OCI-LY7 (cell line): ENCODE data around the gene ADCK2. TPM values are rescaled to one million over a fixed set of nuclear protein-coding genes. Genes with fewer than 3 reads are reported as not detected.

Experiments used
- BruUV-seq: library from RNA; stranded (reverse); fragments of 400-500 nt; replicated peaks from 2 replicates; lab custom pipeline; 2021; lab: Mats Ljungman, UMichigan
- CTCF ChIA-PET: fragments of 300-600 bp; sonication (Branson Sonifier 250); formaldehyde crosslinking; loops from one replicate; lab custom pipeline; 2022; ENCODE audit warnings: antibody characterized with exemption; ENCODE audit not compliant: unreplicated experiment; lab: Charles Lee
- POLR2A ChIA-PET: fragments of 300-600 bp; sonication (Branson Sonifier 250); formaldehyde crosslinking; loops from one replicate; lab custom pipeline; 2022; ENCODE audit warnings: antibody characterized with exemption; lab: Charles Lee
- DNase-seq: peaks from one replicate; pipeline ENCODE4 v3.0.0-alpha.2; 2015; ENCODE audit warnings: low spot score
- H2AFZ ChIP-seq: fragments of 200-600 bp; sonication (generic), shearing (Covaris generic); 2 replicates; pipeline ENCODE4 v1.6.1; 2014; ENCODE audit warnings: mild to moderate bottlenecking, antibody characterized with exemption, low read length, moderate library complexity
- H3K27ac ChIP-seq: fragments of 200-600 bp; sonication (generic); 2 replicates; pipeline ENCODE4 v1.5.1; 2014; ENCODE audit warnings: mixed run types, low read depth, mild to moderate bottlenecking, moderate library complexity, low read length, inconsistent platforms; ENCODE audit not compliant: poor library complexity, severe bottlenecking
- H3K36me3 ChIP-seq: fragments of 200-600 bp; sonication (generic); 2 replicates; pipeline ENCODE4 v1.6.1; 2014; ENCODE audit warnings: mild to moderate bottlenecking, antibody characterized with exemption, low read length, moderate library complexity, mixed read lengths; ENCODE audit not compliant: insufficient read depth
- H3K4me1 ChIP-seq: fragments of 200-600 bp; sonication (generic); 2 replicates; pipeline ENCODE4 v1.5.1; 2014; ENCODE audit warnings: mild to moderate bottlenecking, low read length; ENCODE audit not compliant: insufficient read depth, poor library complexity, severe bottlenecking
- H3K4me2 ChIP-seq: fragments of 200-600 bp; sonication (generic); 2 replicates; pipeline ENCODE4 v1.6.1; 2014; ENCODE audit warnings: mild to moderate bottlenecking, low read length
- H3K4me3 ChIP-seq: fragments of 200-600 bp; sonication (generic); 2 replicates; pipeline ENCODE4 v1.5.1; 2014; ENCODE audit warnings: mild to moderate bottlenecking, low read depth, low read length; ENCODE audit not compliant: poor library complexity, severe bottlenecking
- H3K79me2 ChIP-seq: fragments of 200-600 bp; sonication (generic); 2 replicates; pipeline ENCODE4 v1.6.1; 2016; ENCODE audit warnings: low read depth, mild to moderate bottlenecking, low read length, moderate library complexity, mixed read lengths; ENCODE audit not compliant: insufficient read depth
- H3K9me2 ChIP-seq: fragments of 200-600 bp; sonication (generic); 2 replicates; pipeline ENCODE4 v1.6.1; 2016; ENCODE audit warnings: mild to moderate bottlenecking, low read length, mixed read lengths; ENCODE audit not compliant: insufficient read depth
- H3K9me3 ChIP-seq: fragments of 200-600 bp; sonication (generic); 2 replicates; pipeline ENCODE4 v1.6.1; 2014; ENCODE audit warnings: mild to moderate bottlenecking, mixed run types, low read length, mixed read lengths
- H4K20me1 ChIP-seq: fragments of 200-600 bp; sonication (generic); 2 replicates; pipeline ENCODE4 v1.6.1; 2014; ENCODE audit warnings: mild to moderate bottlenecking, antibody characterized with exemption, low read length, moderate library complexity, mixed read lengths; ENCODE audit not compliant: insufficient read depth
- CTCF ChIP-seq: fragments of 200-600 bp; sonication (generic); conservative IDR thresholded peaks from 2 replicates; pipeline ENCODE4 v1.5.1; 2014; ENCODE audit warnings: mild to moderate bottlenecking, antibody characterized with exemption, low read length, moderate library complexity, mixed read lengths
- EZH2phosphoT487 ChIP-seq: fragments of 200-600 bp; sonication (generic); IDR thresholded peaks from 2 replicates; pipeline ENCODE4 v1.6.1; 2018; ENCODE audit warnings: low read depth, borderline replicate concordance, mild to moderate bottlenecking, mixed run types, antibody characterized with exemption, low read length, moderate library complexity, mixed read lengths
- intact Hi-C: fragments of 100-400 bp; cut with micrococcal nuclease; formaldehyde crosslinking; loops from one replicate; pipeline ENCODE4 v1.10.0; 2022; ENCODE audit not compliant: unreplicated experiment
- small RNA-seq: library from RNA; depleted of rRNA; stranded (forward); fragments of <200 nt; gene quantifications from one replicate; pipeline ENCODE3, GENCODE V24; 2014
- total RNA-seq, 2 experiments: library from RNA; depleted of rRNA in 1 of 2; stranded (reverse); fragments of >200 nt in 1 of 2; shearing (Covaris generic) in 1 of 2; gene quantifications; 2 replicates each; pipeline ENCODE4 v1.2.3, GENCODE V29; 2014 to 2022

Gene ADCK2
- total RNA-seq, 2 experiments from 2014 or later: 45.8 to 60.2 TPM

GRCh38 chr7:140744005-140744404, 71.3 kb downstream of the ADCK2 start:
- BruUV-seq: no TSS peak
- Histone ChIP-seq H3K4me2 (no peak overlapping the region), H2AFZ (no peak overlapping the region), H3K27ac (no peak overlapping the region), H3K4me1 (no peaks in the 10 kb centered on the region), H3K79me2 (no peaks in the 10 kb centered on the region), H3K9me3 (no peaks in the 10 kb centered on the region), H3K9me2 (no peaks in the 10 kb centered on the region), H4K20me1 (no peaks in the 10 kb centered on the region), H3K36me3 (peaks cover 16% of the 10 kb centered on the region), H3K4me3 (no peak overlapping the region)
- ChIA-PET POLR2A (interaction anchor here (0.9 to 1.1 kb wide), 2 partner anchors 42 to 247 kb away, joined by 3 read pairs; no protein-coding TSS in a partner anchor), CTCF (no interaction called here)
- intact Hi-C loops: no loop called here
- no peak for DNase-seq
- TF ChIP-seq EZH2phosphoT487: no peak
- no peak for TF ChIP-seq CTCF

Small RNAs within 50 kb of the gene (small RNA-seq; reads per million reads assigned to genes)
- not detected for gene RN7SL771P

Other genes starting within 250 kb of the ADCK2 start
- 26.4 and 47.5 TPM in 2 replicates for gene MKRN1, start 193.4 kb upstream of the ADCK2 start, total RNA-seq (2014; rRNA removed; shearing (Covaris generic))
- gene MKRN1, start 193.4 kb upstream of the ADCK2 start, total RNA-seq (2022): 48.0 and 54.9 TPM in 2 replicates
- 0.35 and 0.59 TPM in 2 replicates for gene DENND2A, start 32.1 kb upstream of the ADCK2 start, total RNA-seq (2014; rRNA removed; shearing (Covaris generic))
- 0.13 TPM in 1 of 2 replicates, not detected in the other for gene DENND2A, start 32.1 kb upstream of the ADCK2 start, total RNA-seq (2022)
- gene NDUFB2, start 23.8 kb downstream of the ADCK2 start, total RNA-seq (2014; rRNA removed; shearing (Covaris generic)): 139 and 158 TPM in 2 replicates
- gene NDUFB2, start 23.8 kb downstream of the ADCK2 start, total RNA-seq (2022): 87.3 and 114 TPM in 2 replicates